ENCODE measurements around the gene TTC39C.

TTC39C gene

DNA sequence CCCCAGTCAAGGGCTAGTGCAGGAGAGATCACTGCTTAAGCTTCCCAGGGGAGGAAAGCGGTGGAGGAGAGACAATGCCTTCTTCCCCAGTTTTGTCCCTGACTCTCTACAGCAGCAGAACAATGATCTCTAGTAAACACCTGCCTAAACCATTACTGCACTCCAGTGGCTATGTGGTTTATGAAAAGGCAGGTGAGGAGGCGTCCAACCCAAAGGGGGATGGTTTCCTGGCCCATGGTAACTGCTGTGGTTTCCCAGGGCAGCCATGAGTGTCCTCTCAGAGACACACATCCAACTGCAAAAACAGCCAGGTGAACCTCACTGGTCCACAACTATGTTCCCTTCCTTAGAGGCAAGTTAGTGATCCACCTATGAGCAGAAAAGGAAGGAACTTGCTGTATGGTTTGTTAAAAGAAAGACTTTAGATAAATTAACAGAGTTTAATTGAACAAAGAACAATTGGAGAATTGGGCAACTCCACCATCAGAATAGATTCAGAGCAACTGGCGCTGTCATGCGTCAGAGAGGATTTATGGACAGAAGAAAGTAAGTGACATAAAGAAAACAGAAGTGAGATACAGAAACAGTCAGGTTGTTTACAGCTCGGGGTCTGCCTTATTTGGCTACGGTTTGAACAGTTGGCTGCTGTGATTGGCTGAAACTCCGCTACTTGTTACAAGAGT, 4.8 kb upstream of the TTC39C start:
- no peak for DNase-seq (ENCODE audit: low read depth)
- TF ChIP-seq, protein P1, sequence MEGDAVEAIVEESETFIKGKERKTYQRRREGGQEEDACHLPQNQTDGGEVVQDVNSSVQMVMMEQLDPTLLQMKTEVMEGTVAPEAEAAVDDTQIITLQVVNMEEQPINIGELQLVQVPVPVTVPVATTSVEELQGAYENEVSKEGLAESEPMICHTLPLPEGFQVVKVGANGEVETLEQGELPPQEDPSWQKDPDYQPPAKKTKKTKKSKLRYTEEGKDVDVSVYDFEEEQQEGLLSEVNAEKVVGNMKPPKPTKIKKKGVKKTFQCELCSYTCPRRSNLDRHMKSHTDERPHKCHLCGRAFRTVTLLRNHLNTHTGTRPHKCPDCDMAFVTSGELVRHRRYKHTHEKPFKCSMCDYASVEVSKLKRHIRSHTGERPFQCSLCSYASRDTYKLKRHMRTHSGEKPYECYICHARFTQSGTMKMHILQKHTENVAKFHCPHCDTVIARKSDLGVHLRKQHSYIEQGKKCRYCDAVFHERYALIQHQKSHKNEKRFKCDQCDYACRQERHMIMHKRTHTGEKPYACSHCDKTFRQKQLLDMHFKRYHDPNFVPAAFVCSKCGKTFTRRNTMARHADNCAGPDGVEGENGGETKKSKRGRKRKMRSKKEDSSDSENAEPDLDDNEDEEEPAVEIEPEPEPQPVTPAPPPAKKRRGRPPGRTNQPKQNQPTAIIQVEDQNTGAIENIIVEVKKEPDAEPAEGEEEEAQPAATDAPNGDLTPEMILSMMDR (conservative IDR thresholded peaks at IDR 0.05; ENCODE audit: low read length): no peak

GRCh38 chr18:24010673-24011072, 3.9 kb upstream of the TTC39C start:
- no peak for DNase-seq (ENCODE audit: low read depth)
- no peak overlapping the region for H3K4me3 ChIP-seq (ENCODE audit: low read length)
- TF ChIP-seq, protein P1 (conservative IDR thresholded peaks at IDR 0.05; ENCODE audit: low read length): no peak

More for the DNA sequence above, 4.8 kb upstream of the TTC39C start:
- H3K4me3 ChIP-seq (ENCODE audit: low read length): no peak overlapping the region

DNA sequence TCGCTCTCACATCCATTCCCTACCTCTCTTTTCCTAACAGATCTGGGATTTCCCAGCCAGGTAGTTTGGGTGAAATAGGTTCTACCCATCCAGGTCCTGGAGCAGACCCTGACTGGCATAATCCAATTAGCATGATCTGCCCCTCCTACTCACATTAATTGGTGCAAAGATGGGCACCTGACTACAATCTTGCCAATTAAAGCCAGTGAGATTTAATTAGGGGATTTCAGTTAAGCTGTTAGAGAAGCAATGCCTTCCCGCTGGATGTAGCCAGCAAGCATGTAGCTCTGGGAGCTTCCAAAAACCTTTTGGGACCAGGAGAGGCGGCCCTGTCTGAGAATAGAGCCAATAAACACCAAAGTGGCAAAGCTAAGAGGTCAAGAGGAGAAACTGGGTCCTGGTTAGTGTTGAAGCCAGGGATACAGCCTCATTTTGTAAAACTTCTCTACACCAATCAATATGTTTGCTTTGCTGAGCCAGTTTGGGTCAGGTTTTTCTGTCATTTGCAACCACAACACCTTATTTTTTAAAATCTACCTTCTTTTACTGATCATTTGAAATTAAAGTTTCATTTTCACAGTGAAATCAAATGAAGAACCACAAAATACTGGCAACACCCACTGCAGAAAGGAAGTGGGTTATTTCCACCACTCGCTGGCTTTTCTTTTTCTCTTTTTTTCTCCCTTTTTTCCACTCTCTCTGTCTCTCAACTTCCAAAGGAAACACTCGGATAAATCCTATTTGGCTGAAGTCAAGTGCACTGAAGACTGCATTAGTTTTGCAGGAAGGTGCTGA, 3.2 kb upstream of the TTC39C start:
- TF ChIP-seq, protein P1 (conservative IDR thresholded peaks at IDR 0.05; ENCODE audit: low read length): no peak
- H3K4me3 ChIP-seq (ENCODE audit: low read length): no peak overlapping the region
- no peak for DNase-seq (ENCODE audit: low read depth)

- DNase-seq (ENCODE audit: low read depth): peak; percentile 60
- H3K4me3 ChIP-seq (ENCODE audit: low read length): no peak overlapping the region
- TF ChIP-seq, protein P1 (conservative IDR thresholded peaks at IDR 0.05; ENCODE audit: low read length): no peak
These were observed 1.5 kb upstream of the TTC39C start for GRCh38 chr18:24013051-24013450.

DNA sequence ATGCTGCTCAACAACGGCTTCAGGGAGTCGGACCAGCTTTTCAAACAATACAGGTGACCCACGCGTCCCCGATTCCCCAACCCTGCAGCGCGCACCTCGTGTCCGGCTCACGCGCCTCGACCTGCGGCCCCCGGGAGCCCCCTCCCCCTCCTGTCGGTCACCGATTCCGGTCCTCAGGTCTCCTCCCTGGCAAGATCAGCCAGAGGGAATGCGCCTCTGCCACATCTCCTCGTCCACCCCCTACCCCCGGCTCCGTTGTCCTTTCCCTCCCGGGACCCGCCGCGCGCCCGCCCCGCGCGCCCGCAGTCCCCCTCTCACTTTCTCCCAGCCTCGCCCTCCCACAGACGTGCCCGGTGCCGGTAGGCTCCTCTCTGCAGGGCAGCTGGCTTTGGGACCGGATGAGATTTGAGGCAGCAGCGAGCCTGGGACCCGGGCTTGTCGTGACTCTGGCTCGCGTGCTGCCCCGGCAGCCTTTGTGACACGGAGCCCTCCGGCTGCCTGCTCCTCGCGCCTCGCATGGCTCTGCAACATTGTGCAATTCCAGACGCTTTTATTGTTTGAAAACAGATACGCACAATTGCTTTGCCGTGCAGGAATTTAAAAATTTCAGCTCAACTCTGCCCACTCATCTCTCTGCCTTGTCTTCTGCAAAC, 558 bp downstream of the TTC39C start:
- H3K4me3 ChIP-seq (ENCODE audit: low read length): peak overlapping the region; percentile 81
- peak; percentile 95 for DNase-seq (ENCODE audit: low read depth)
- TF ChIP-seq, protein P1 (conservative IDR thresholded peaks at IDR 0.05; ENCODE audit: low read length): no peak

- peak overlapping the region; percentile 81 for H3K4me3 ChIP-seq (ENCODE audit: low read length)
- DNase-seq (ENCODE audit: low read depth): no peak
- TF ChIP-seq, protein P1 (conservative IDR thresholded peaks at IDR 0.05; ENCODE audit: low read length): no peak
These were observed 1.4 kb downstream of the TTC39C start for GRCh38 chr18:24015639-24016631.

All from AG10803 (cell line).